DND-41 (cell line): ENCODE measurements around the gene RTRAF.

ENCODE experiments used
- ATAC-seq: fragments of 200-7000 bp; cut with Tn5 transposase; 3 replicates; pipeline ENCODE4 v1.9.1; 2021; ENCODE audit warnings: low read depth; ENCODE audit not compliant: insufficient read depth
- DNase-seq: peaks from one replicate; pipeline ENCODE4 v3.0.0-alpha.2; 2020
- H2AFZ ChIP-seq: 2 replicates; pipeline ENCODE4 v1.6.0; 2012; ENCODE audit warnings: low read depth, low read length
- H3K27ac ChIP-seq: 2 replicates; pipeline ENCODE4 v1.5.1; 2012; ENCODE audit warnings: low read length, inconsistent platforms
- H3K27me3 ChIP-seq: fragments of 200-600 bp; sonication (generic); 2 replicates; pipeline ENCODE4 v1.6.0; 2012; ENCODE audit warnings: low read length, mild to moderate bottlenecking, inconsistent platforms; ENCODE audit not compliant: insufficient read depth, poor library complexity
- H3K36me3 ChIP-seq: 2 replicates; pipeline ENCODE4 v1.5.1; 2012; ENCODE audit warnings: low read length, inconsistent platforms; ENCODE audit not compliant: insufficient read depth
- H3K4me1 ChIP-seq: 2 replicates; pipeline ENCODE4 v1.5.1; 2012; ENCODE audit warnings: mild to moderate bottlenecking, low read length; ENCODE audit not compliant: insufficient read depth
- H3K4me2 ChIP-seq: 2 replicates; pipeline ENCODE4 v1.6.0; 2012; ENCODE audit warnings: mild to moderate bottlenecking, moderate library complexity, low read length, inconsistent platforms; ENCODE audit not compliant: insufficient read depth
- H3K4me3 ChIP-seq, 2 experiments: fragments of 200-600 bp in 1 of 2; shearing (Covaris generic) in 1 of 2; 2 replicates each; pipeline ENCODE4 v1.5.1; 2012 to 2016; ENCODE audit warnings: inconsistent platforms in 2 of 2, low read length in 2 of 2, mild to moderate bottlenecking in 2 of 2, low read depth in 1 of 2, moderate library complexity in 1 of 2
- H3K79me2 ChIP-seq: 2 replicates; pipeline ENCODE4 v1.6.0; 2012; ENCODE audit warnings: low read length, inconsistent platforms; ENCODE audit not compliant: insufficient read depth
- H3K9ac ChIP-seq: 2 replicates; pipeline ENCODE4 v1.6.0; 2012; ENCODE audit warnings: low read depth, mild to moderate bottlenecking, inconsistent platforms, low read length, moderate library complexity
- H3K9me3 ChIP-seq: 2 replicates; pipeline ENCODE4 v1.5.1; 2012; ENCODE audit warnings: low read length, moderate library complexity, mild to moderate bottlenecking, inconsistent platforms; ENCODE audit not compliant: insufficient read depth, severe bottlenecking
- H4K20me1 ChIP-seq: 2 replicates; pipeline ENCODE4 v1.6.0; 2012; ENCODE audit warnings: low read length; ENCODE audit not compliant: insufficient read depth
- CTCF ChIP-seq: IDR thresholded peaks from 2 replicates; pipeline ENCODE4 v1.5.1; 2012; ENCODE audit warnings: borderline replicate concordance, low read length, moderate library complexity, mild to moderate bottlenecking; ENCODE audit not compliant: poor library complexity, severe bottlenecking; ENCODE audit errors: extremely low read depth
- EZH2 ChIP-seq: IDR thresholded peaks from 3 replicates; pipeline ENCODE4 v1.6.1; 2012; ENCODE audit warnings: borderline replicate concordance, low read depth, mild to moderate bottlenecking, moderate library complexity, low read length, inconsistent platforms; ENCODE audit not compliant: severe bottlenecking

The RTRAF gene

GRCh38 chr14:52043690-52044089 is 54.3 kb downstream of the RTRAF start:
- H3K79me2 ChIP-seq, result no peaks in the 10 kb centered on the region
- H3K36me3 ChIP-seq, result no peaks in the 10 kb centered on the region
- H2AFZ ChIP-seq, result no peak overlapping the region
- no peaks in the 10 kb centered on the region for H4K20me1 ChIP-seq
- H3K4me2 ChIP-seq, result no peak overlapping the region
- H3K4me1 ChIP-seq, result no peaks in the 10 kb centered on the region
- no peak overlapping the region for H3K9ac ChIP-seq
- DNase-seq (peak; percentile 37), ATAC-seq (peak; percentile 67)
- H3K9me3 ChIP-seq, result no peaks in the 10 kb centered on the region
- no peak overlapping the region for H3K27ac ChIP-seq
- H3K27me3 ChIP-seq, result no peaks in the 10 kb centered on the region
- H3K4me3 ChIP-seq, result no peak overlapping the region
- no peak for TF ChIP-seq EZH2
- TF ChIP-seq CTCF, result peak; percentile 58

GRCh38 chr14:52044791-52045522 is 55.6 kb downstream of the RTRAF start:
- Histone ChIP-seq H3K4me2 (no peak overlapping the region), H3K79me2 (no peaks in the 10 kb centered on the region), H3K27me3 (no peaks in the 10 kb centered on the region), H3K4me1 (no peaks in the 10 kb centered on the region), H3K9ac (no peak overlapping the region), H3K4me3 (no peak overlapping the region), H3K36me3 (no peaks in the 10 kb centered on the region), H3K9me3 (no peaks in the 10 kb centered on the region), H3K27ac (no peak overlapping the region), H2AFZ (no peak overlapping the region), H4K20me1 (no peaks in the 10 kb centered on the region)
- TF ChIP-seq EZH2 (no peak), CTCF (no peak)
- DNase-seq (no peak), ATAC-seq (no peak)

- Histone ChIP-seq H3K4me3 (no peak overlapping the region), H2AFZ (no peak overlapping the region; the same call in 1 of the 2 replicates), H3K79me2 (no peaks in the 10 kb centered on the region), H3K4me1 (no peaks in the 10 kb centered on the region), H3K4me2 (no peak overlapping the region), H3K27me3 (no peaks in the 10 kb centered on the region), H4K20me1 (no peaks in the 10 kb centered on the region), H3K9ac (no peak overlapping the region), H3K36me3 (no peaks in the 10 kb centered on the region), H3K9me3 (no peaks in the 10 kb centered on the region), H3K27ac (no peak overlapping the region)
- ATAC-seq (no peak), DNase-seq (no peak)
- no peak for TF ChIP-seq EZH2
- no peak for TF ChIP-seq CTCF
These were observed 57.1 kb downstream of the RTRAF start for GRCh38 chr14:52046376-52046917.
